Type B pancreatic cell (in vitro differentiated cells): ENCODE measurements around the gene MRPL39. TPM values are rescaled to one million over a fixed set of nuclear protein-coding genes. Genes with fewer than 3 reads are reported as not detected.
A peak's percentile ranks its signal among the peaks of the same experiment; 100 is the strongest.

Source experiments
- DNase-seq: peaks from one replicate; pipeline ENCODE4 v3.0.0; 2021; ENCODE audit warnings: mixed read lengths; ENCODE audit not compliant: unreplicated experiment; ENCODE audit errors: extremely low spot score
- H3K27ac Mint-ChIP-seq: 2 replicates; pipeline ENCODE4 v1.8.0; 2021; ENCODE audit warnings: mild to moderate bottlenecking, mixed read lengths
- H3K27me3 Mint-ChIP-seq: 2 replicates; pipeline ENCODE4 v1.8.0; 2021; ENCODE audit warnings: mixed read lengths
- H3K36me3 Mint-ChIP-seq: 2 replicates; pipeline ENCODE4 v1.8.0; 2021; ENCODE audit warnings: mixed read lengths
- H3K4me1 Mint-ChIP-seq: one replicate; pipeline ENCODE4 v1.8.0; 2021; ENCODE audit warnings: mixed read lengths; ENCODE audit not compliant: unreplicated experiment
- H3K4me3 Mint-ChIP-seq: 2 replicates; pipeline ENCODE4 v1.8.0; 2021; ENCODE audit warnings: mild to moderate bottlenecking, mixed read lengths
- H3K9me3 Mint-ChIP-seq: 2 replicates; pipeline ENCODE4 v1.8.0; 2021; ENCODE audit warnings: mixed read lengths
- long read RNA-seq: library from polyadenylated mRNA; unstranded; transcript quantifications from one replicate; pipeline ENCODE4 v2.0.0, GENCODE V29; 2020
- total RNA-seq: library from RNA; stranded (reverse); gene quantifications from 2 replicates; pipeline ENCODE4 v1.2.1, GENCODE V29; 2021; ENCODE audit warnings: low replicate concordance
- TF ChIP-seq, protein P1 (sequence below): fragments of 200-600 bp; sonication (generic); conservative IDR thresholded peaks from 2 replicates; pipeline ENCODE4 v1.5.0; 2021; ENCODE audit warnings: antibody characterized with exemption, mild to moderate bottlenecking

MRPL39 gene
- total RNA-seq = 34.3 and 36.3 TPM in 2 replicates
- long read RNA-seq, transcript MRPL39-202 (10 exons, 1,110 nt) = major isoform, 79 of 89 reads
- long read RNA-seq, partial matches to known transcripts = 2 of 89 reads
- long read RNA-seq, other reads (novel, unspliced or antisense) = 8 of 89 reads

DNA sequence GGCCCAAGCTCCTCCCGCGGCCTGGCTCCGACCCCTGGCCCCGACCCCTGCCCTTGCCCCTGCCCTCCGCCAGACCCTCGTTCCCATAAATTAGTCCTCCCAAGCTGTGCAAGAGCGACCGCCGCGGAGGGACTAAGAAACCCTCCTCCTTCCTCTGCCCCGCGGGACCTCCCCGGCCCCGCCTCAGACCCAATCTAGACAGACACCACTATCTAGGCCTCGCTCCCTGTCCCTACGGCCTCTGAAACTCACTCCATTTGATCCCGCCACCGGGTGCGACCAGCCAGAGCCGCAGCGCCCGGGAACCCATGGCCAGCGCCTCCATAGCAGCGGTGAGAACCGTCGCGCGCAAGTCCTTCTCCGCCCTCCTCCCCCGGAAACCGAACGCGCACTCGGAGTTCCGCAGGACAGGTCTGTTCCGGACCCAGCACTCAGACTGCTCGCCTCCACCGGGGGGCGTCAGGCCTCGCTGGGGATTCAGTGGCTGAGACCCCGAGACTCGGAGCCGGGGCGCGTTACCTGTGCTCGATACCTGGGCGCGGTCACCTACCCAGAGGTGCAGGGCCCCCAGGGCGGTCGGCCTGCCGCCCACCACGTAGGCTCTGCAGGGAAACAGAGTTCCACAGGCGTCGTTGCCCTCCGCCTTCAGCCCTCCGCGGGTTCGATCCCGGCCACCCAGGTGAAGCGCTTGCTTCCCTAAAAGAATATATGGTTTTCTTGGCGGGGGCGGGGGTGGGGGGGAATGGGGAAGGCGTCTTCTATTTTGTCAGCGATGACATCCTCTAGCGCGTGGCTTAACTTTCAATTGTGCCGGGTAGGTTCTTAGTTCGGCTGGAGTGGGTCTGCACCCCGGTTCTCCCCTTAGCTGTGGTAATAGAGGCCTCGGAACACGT is at the start of gene MRPL39:
TSS of gene MRPL39 (minus strand) at position 331 of the 893 bp plus-strand sequence. CDS start at position 325, 6 bp downstream.
- Mint-ChIP-seq H3K9me3 (no peaks in the 10 kb centered on the region), H3K27me3 (no peaks in the 10 kb centered on the region), H3K4me3 (peak within 1 kb of the TSS; percentile 100), H3K27ac (peak within 1 kb of the TSS; percentile 98), H3K4me1 (peaks cover 16% of the 10 kb centered on the region), H3K36me3 (peaks cover 6% of the 10 kb centered on the region)
- TF ChIP-seq, protein P1, sequence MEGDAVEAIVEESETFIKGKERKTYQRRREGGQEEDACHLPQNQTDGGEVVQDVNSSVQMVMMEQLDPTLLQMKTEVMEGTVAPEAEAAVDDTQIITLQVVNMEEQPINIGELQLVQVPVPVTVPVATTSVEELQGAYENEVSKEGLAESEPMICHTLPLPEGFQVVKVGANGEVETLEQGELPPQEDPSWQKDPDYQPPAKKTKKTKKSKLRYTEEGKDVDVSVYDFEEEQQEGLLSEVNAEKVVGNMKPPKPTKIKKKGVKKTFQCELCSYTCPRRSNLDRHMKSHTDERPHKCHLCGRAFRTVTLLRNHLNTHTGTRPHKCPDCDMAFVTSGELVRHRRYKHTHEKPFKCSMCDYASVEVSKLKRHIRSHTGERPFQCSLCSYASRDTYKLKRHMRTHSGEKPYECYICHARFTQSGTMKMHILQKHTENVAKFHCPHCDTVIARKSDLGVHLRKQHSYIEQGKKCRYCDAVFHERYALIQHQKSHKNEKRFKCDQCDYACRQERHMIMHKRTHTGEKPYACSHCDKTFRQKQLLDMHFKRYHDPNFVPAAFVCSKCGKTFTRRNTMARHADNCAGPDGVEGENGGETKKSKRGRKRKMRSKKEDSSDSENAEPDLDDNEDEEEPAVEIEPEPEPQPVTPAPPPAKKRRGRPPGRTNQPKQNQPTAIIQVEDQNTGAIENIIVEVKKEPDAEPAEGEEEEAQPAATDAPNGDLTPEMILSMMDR = peak; percentile 72
- peak; percentile 92 for DNase-seq

DNA sequence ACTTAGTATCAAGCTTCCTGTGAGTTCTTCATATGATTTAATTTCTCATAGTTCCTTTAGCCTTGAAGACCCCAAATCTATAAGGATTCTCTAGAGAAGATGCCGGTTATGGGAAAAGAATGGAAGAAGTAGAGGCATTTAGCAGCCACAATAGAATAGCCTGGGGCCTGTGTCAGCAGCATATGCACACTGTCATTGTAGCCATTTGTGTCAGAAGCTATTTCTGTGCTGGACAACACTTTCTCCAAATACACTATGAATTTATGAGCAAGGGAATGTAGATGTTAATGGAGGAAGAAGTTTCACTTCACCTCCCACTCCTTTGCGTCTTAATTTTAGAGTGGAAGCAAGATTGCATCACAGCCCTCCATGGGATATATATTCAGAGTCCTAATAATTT is 49.1 kb upstream of the MRPL39 start:
- H3K4me1 Mint-ChIP-seq = peaks cover 4% of the 10 kb centered on the region
- no peaks in the 10 kb centered on the region for H3K27me3 Mint-ChIP-seq
- H3K9me3 Mint-ChIP-seq = peaks cover 5% of the 10 kb centered on the region
- no peak for DNase-seq
- H3K36me3 Mint-ChIP-seq = no peaks in the 10 kb centered on the region
- H3K27ac Mint-ChIP-seq = no peak overlapping the region
- TF ChIP-seq, protein P1 = no peak
- H3K4me3 Mint-ChIP-seq = no peak overlapping the region

DNA sequence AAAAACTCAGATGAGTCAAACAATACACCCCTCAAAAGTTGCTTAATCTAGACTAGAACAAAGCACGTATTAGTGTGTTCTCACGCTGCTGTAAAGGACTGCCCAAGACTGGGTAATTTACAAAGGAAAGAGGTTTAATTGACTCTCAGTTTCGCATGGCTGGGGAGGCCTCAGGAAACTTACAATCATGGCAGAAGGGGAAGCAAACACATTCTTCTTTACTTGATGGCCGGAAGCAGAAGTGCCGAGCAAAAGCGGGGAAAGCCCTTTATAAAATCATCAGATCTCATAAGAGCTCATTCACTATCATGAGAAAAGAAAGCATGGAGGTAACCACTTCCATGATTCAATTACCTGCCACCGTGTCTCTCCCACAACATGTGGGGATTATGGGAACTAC is 41.9 kb upstream of the MRPL39 start:
- no peaks in the 10 kb centered on the region for H3K36me3 Mint-ChIP-seq

DNA sequence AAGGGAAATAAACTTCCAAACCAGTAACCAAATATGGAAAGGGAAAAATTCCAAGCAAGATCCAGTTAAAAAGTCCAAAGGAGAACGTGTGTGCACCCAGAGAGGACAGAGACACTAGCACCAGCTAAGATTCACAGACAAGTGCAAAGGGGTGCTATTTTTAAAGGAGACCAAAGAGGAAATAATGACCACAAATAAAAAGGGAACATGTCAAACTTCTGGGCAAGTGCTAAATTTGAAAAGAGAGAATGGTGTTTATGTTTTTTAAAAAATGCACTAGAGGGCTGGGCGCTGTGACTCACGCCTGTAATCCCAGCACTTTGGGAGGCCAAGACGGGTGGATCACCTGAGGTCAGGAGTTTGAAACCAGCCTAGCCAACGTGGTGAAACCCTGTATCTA is 40.4 kb upstream of the MRPL39 start:
- Mint-ChIP-seq H3K4me3 (no peak overlapping the region), H3K27me3 (peaks cover 5% of the 10 kb centered on the region), H3K4me1 (no peaks in the 10 kb centered on the region), H3K27ac (no peak overlapping the region), H3K9me3 (no peaks in the 10 kb centered on the region), H3K36me3 (no peaks in the 10 kb centered on the region)
- TF ChIP-seq, protein P1 = no peak
- no peak for DNase-seq

More for the DNA sequence above, 41.9 kb upstream of the MRPL39 start:
- H3K4me1 Mint-ChIP-seq = no peaks in the 10 kb centered on the region
- H3K4me3 Mint-ChIP-seq = no peak overlapping the region
- TF ChIP-seq, protein P1 = peak; percentile 8
- DNase-seq = no peak
- no peaks in the 10 kb centered on the region for H3K9me3 Mint-ChIP-seq
- H3K27me3 Mint-ChIP-seq = no peaks in the 10 kb centered on the region
- no peak overlapping the region for H3K27ac Mint-ChIP-seq

DNA sequence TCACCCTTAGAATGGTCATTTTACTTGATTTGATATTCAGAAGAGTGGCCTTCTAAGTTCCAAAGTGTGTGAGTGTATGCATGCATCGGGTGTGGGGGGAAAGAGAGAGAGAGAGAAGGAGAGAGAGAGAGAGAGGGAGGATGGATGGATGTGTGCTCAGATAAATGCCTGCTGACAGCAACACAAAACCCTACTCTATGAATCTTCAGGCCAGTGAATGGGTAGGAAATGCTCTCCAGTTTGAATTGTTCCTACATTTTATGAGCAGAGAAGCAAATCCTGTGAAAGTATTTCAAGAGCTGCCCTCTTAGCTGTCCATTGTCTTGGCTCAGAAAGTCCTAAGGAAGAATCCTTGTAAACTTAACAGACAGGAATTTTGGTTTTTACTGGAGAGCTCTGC is 39.2 kb upstream of the MRPL39 start:
- Mint-ChIP-seq H3K4me1 (no peaks in the 10 kb centered on the region), H3K27ac (no peak overlapping the region), H3K36me3 (no peaks in the 10 kb centered on the region), H3K9me3 (no peaks in the 10 kb centered on the region), H3K4me3 (no peak overlapping the region), H3K27me3 (peaks cover 15% of the 10 kb centered on the region)
- TF ChIP-seq, protein P1 = no peak
- DNase-seq = no peak
